Measurements from ENCODE around the gene SEPTIN2.

DNA sequence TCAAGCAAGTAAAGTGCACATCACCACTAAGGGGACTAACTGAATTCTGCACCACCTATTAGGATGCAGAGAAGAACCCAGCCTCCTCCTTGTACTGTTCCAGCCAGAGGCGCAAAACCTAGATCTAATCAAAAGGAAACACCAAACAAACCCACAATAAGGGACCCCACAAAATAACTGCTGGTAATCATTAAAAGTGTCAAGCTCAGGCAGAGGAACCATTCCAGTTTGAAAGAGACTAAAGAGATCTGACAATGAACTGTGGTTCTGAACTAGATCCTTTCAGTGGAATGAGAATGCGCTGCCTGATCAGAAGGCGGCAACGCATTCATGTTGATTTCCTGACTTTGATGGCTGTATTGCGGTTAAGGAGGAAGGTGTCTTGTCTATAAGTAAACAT is 17.1 kb upstream of the SEPTIN2 start:
- TF ChIP-seq, protein P1, sequence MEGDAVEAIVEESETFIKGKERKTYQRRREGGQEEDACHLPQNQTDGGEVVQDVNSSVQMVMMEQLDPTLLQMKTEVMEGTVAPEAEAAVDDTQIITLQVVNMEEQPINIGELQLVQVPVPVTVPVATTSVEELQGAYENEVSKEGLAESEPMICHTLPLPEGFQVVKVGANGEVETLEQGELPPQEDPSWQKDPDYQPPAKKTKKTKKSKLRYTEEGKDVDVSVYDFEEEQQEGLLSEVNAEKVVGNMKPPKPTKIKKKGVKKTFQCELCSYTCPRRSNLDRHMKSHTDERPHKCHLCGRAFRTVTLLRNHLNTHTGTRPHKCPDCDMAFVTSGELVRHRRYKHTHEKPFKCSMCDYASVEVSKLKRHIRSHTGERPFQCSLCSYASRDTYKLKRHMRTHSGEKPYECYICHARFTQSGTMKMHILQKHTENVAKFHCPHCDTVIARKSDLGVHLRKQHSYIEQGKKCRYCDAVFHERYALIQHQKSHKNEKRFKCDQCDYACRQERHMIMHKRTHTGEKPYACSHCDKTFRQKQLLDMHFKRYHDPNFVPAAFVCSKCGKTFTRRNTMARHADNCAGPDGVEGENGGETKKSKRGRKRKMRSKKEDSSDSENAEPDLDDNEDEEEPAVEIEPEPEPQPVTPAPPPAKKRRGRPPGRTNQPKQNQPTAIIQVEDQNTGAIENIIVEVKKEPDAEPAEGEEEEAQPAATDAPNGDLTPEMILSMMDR (IDR thresholded peaks at IDR 0.05), result no peak
- no peak for TF ChIP-seq POLR2A (IDR thresholded peaks at IDR 0.05)
- no peak for TF ChIP-seq POLR2AphosphoS5 (IDR thresholded peaks at IDR 0.05)

All from breast epithelium (tissue), 3 donors.